Lower leg skin (tissue), 3 donors: Measurements from ENCODE around the gene SPI1.

Experiments used
- CTCF ChIP-seq, 3 donors: fragments of 450-650 bp; IDR thresholded peaks; one replicate each; pipeline ENCODE4 v1.5.1; 2016; ENCODE audit warnings: antibody characterized with exemption in 3 of 3, mild to moderate bottlenecking in 3 of 3, moderate library complexity in 2 of 3
- POLR2A ChIP-seq, 2 donors: fragments of 450-650 bp; IDR thresholded peaks; one replicate each; pipeline ENCODE4 v1.6.1; 2016 to 2017; ENCODE audit warnings: antibody characterized with exemption in 2 of 2, mild to moderate bottlenecking in 1 of 2, moderate library complexity in 1 of 2

- TF ChIP-seq CTCF (IDR thresholded peaks at IDR 0.05) = no peak
- TF ChIP-seq POLR2A (IDR thresholded peaks at IDR 0.05) = no peak
Observed at GRCh38 chr11:47342036-47342803, 36.1 kb downstream of the SPI1 start.
